Endodermal cell (in vitro differentiated cells): Measurements from ENCODE around the gene RAB37. TPM values are rescaled to one million over a fixed set of nuclear protein-coding genes. Genes with fewer than 3 reads are reported as not detected.

Source experiments
- DNase-seq: peaks from one replicate; pipeline ENCODE4 v3.0.0-alpha.2; 2017
- H3K27ac ChIP-seq: 2 replicates; pipeline ENCODE4 v1.5.1; 2013; ENCODE audit warnings: mild to moderate bottlenecking, low read depth, low read length, moderate library complexity
- H3K27me3 ChIP-seq: 2 replicates; pipeline ENCODE4 v1.6.1; 2013; ENCODE audit warnings: mild to moderate bottlenecking, low read length, moderate library complexity; ENCODE audit not compliant: insufficient read depth, control insufficient read depth, poor library complexity, severe bottlenecking
- H3K36me3 ChIP-seq: 2 replicates; pipeline ENCODE4 v1.7.0; 2013; ENCODE audit warnings: mild to moderate bottlenecking, low read length, moderate library complexity; ENCODE audit not compliant: control insufficient read depth, insufficient read depth
- H3K4me1 ChIP-seq: one replicate; pipeline ENCODE4 v1.7.0; 2013; ENCODE audit warnings: low read length; ENCODE audit not compliant: control insufficient read depth, insufficient read depth
- H3K4me3 ChIP-seq: 2 replicates; pipeline ENCODE4 v1.5.1; 2013; ENCODE audit warnings: mild to moderate bottlenecking, low read length, moderate library complexity
- H3K9ac ChIP-seq: 2 replicates; pipeline ENCODE4 v1.6.1; 2013; ENCODE audit warnings: mild to moderate bottlenecking, low read length, moderate library complexity; ENCODE audit not compliant: poor library complexity, severe bottlenecking; ENCODE audit errors: extremely low read depth
- H3K9me3 ChIP-seq: 2 replicates; pipeline ENCODE4 v1.6.1; 2013; ENCODE audit warnings: mild to moderate bottlenecking, low read length, moderate library complexity; ENCODE audit not compliant: control insufficient read depth
- H3K27ac Mint-ChIP-seq: 2 replicates; pipeline ENCODE4 v1.8.0; 2020; ENCODE audit warnings: mixed read lengths
- H3K27me3 Mint-ChIP-seq: 2 replicates; pipeline ENCODE4 v1.8.0; 2021; ENCODE audit warnings: mild to moderate bottlenecking, mixed read lengths; ENCODE audit not compliant: insufficient read depth
- H3K36me3 Mint-ChIP-seq: 2 replicates; pipeline ENCODE4 v1.8.0; 2020; ENCODE audit warnings: low read depth, mixed read lengths
- H3K4me1 Mint-ChIP-seq: 2 replicates; pipeline ENCODE4 v1.8.0; 2020; ENCODE audit warnings: mixed read lengths
- H3K4me3 Mint-ChIP-seq: 2 replicates; pipeline ENCODE4 v1.8.0; 2020; ENCODE audit warnings: mild to moderate bottlenecking, moderate library complexity, mixed read lengths
- H3K9me3 Mint-ChIP-seq: 2 replicates; pipeline ENCODE4 v1.8.0; 2020; ENCODE audit warnings: mild to moderate bottlenecking, mixed read lengths
- WGBS, 2 experiments: methylation state at CpG; one replicate each; pipeline versions ENCODE4 v1.1.5 to v1.1.7; 2013; ENCODE audit warnings: missing lambda C conversion rate in 2 of 2, mixed read lengths in 1 of 2; ENCODE audit not compliant: insufficient coverage in 1 of 2, insufficient read length in 1 of 2; 5-methylcytosine and 5-hydroxymethylcytosine counted together
- total RNA-seq, 2 donors: library from RNA; stranded (reverse); fragmentation: NEBNext Ultra II Directional in 1 of 2; extraction: Animal tissue kit (Norgen Biotek cat#: 25700) in 1 of 2; gene quantifications; 2 replicates in 1 of 2; 3 replicates in 1 of 2; pipeline ENCODE4 v1.2.1, GENCODE V29; 2021
- TF ChIP-seq, protein P1 (sequence below): fragments of 200-600 bp; sonication (generic); conservative IDR thresholded peaks from 2 replicates; pipeline ENCODE4 v1.5.0; 2021; ENCODE audit warnings: antibody characterized with exemption, mild to moderate bottlenecking

Gene RAB37
- total RNA-seq, 2 donors from 2014 or later = 6.8 to 8.4 TPM

DNA sequence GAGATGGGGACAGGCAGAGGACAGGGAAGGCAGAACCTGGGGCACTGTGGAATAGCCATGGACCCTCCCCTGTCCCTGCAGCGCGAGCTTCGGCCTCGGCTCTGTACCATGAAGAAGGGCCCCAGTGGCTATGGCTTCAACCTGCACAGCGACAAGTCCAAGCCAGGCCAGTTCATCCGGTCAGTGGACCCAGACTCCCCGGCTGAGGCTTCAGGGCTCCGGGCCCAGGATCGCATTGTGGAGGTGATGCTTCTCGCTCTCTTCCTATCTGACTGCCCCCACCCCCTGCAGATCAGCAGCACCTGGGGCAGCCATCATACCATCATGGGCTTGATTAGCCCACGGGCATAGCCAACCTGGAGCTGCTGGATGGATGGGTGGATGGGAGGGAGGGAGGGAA is 24.9 kb downstream of the RAB37 start:
- Mint-ChIP-seq H3K36me3 (peaks cover 20% of the 10 kb centered on the region), H3K4me3 (no peak overlapping the region), H3K4me1 (peaks cover 36% of the 10 kb centered on the region), H3K27me3 (no peaks in the 10 kb centered on the region), H3K9me3 (no peaks in the 10 kb centered on the region), H3K27ac (no peak overlapping the region)
- peaks cover 34% of the 10 kb centered on the region for H3K4me1 ChIP-seq
- WGBS, 2 experiments = 99 to 100% methylated on average over 1 to 11 of the region's 11 CpGs
- DNase-seq = no peak
- no peak overlapping the region for H3K9ac ChIP-seq
- H3K9me3 ChIP-seq = no peaks in the 10 kb centered on the region
- no peak overlapping the region for H3K27ac ChIP-seq
- no peaks in the 10 kb centered on the region for H3K27me3 ChIP-seq
- TF ChIP-seq, protein P1, sequence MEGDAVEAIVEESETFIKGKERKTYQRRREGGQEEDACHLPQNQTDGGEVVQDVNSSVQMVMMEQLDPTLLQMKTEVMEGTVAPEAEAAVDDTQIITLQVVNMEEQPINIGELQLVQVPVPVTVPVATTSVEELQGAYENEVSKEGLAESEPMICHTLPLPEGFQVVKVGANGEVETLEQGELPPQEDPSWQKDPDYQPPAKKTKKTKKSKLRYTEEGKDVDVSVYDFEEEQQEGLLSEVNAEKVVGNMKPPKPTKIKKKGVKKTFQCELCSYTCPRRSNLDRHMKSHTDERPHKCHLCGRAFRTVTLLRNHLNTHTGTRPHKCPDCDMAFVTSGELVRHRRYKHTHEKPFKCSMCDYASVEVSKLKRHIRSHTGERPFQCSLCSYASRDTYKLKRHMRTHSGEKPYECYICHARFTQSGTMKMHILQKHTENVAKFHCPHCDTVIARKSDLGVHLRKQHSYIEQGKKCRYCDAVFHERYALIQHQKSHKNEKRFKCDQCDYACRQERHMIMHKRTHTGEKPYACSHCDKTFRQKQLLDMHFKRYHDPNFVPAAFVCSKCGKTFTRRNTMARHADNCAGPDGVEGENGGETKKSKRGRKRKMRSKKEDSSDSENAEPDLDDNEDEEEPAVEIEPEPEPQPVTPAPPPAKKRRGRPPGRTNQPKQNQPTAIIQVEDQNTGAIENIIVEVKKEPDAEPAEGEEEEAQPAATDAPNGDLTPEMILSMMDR = no peak
- H3K36me3 ChIP-seq = peaks cover 58% of the 10 kb centered on the region
- H3K4me3 ChIP-seq = no peak overlapping the region

DNA sequence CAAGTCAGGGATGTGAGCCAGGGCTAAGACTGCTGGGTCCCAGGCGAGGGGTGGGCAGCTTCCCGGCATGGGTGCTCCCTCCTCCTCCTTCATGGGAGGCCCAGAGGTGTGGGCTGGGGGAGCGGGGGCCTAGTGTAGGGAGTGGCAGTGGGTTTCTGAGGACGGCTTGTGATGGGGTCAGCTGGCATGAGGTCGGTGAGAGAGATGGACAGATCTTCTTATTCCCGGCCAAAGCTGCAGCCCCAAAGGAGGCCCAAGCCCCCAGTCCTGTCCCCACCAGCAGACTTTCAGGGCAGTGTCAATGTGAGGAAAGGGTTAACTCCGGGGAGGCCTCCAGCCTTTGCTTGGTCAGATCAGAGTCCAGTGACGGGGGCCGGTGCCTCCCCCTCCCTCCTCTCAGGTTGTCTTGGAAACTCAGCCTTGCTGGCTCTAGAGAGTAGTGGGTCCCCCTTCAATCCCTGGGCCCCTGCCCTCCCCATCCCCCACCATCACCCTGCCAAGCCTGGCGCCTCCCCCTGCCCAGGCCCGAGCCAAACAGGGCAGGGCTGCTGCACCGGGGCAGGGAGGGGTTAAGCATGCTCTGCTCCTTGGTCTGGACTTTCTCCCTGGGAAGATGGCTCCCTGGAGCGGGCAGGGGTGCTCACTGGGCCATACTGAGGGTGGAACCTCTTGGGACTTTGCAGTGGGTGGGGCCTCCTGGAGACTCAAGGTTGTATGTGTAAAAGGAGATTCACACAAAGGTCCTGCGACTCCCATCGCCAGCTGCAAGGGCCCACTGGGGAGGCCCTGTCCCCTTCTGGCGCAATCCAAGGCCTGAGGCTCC is 26.7 kb downstream of the RAB37 start:
- DNase-seq = no peak
- WGBS, 2 experiments = 70 to 81% methylated on average over 2 to 16 of the region's 16 CpGs

DNA sequence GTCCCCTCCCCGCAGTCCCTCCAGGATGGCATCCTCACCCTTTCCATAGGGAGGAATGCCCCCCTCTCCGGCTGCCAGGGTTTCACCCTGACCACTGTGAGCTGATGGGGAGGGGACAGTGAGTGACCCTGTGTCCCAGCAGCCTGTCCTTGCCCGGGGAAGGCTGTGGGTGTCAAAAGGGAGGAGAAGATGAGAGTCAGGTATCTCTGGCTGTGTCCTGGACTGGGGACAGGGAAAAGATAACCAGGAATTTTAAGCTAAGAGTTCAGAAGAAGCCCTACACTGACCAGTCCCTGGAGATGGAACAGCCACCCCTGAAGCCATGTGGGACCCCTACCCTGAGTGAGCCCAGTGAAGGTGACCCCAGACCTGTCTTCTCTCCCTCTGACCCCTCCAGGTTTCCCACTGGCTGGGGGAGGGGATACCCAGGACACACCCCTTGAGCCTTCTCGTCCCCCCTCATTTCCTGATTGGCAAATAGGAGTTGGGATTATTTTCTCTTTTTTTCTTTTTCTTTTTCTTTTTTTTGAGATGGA is 27.8 kb downstream of the RAB37 start:
- no peaks in the 10 kb centered on the region for H3K27me3 ChIP-seq
- 80 to 88% methylated on average over 1 to 3 of the region's 4 CpGs for WGBS, 2 experiments
- Mint-ChIP-seq H3K4me3 (no peak overlapping the region), H3K36me3 (peaks cover 33% of the 10 kb centered on the region), H3K27ac (no peak overlapping the region), H3K9me3 (no peaks in the 10 kb centered on the region), H3K27me3 (no peaks in the 10 kb centered on the region), H3K4me1 (peaks cover 25% of the 10 kb centered on the region)
- H3K9ac ChIP-seq = no peak overlapping the region
- H3K9me3 ChIP-seq = no peaks in the 10 kb centered on the region
- H3K36me3 ChIP-seq = peaks cover 78% of the 10 kb centered on the region
- H3K27ac ChIP-seq = no peak overlapping the region
- H3K4me1 ChIP-seq = peaks cover 13% of the 10 kb centered on the region
- DNase-seq = no peak
- H3K4me3 ChIP-seq = no peak overlapping the region
- TF ChIP-seq, protein P1 = no peak

More for the DNA sequence above, 26.7 kb downstream of the RAB37 start:
- Histone ChIP-seq H3K27me3 (no peaks in the 10 kb centered on the region), H3K4me3 (no peak overlapping the region), H3K9me3 (no peaks in the 10 kb centered on the region), H3K36me3 (peaks cover 68% of the 10 kb centered on the region), H3K9ac (no peak overlapping the region), H3K27ac (peak overlapping the region; percentile 75), H3K4me1 (peaks cover 23% of the 10 kb centered on the region)
- H3K36me3 Mint-ChIP-seq = peaks cover 25% of the 10 kb centered on the region
- H3K4me1 Mint-ChIP-seq = peaks cover 32% of the 10 kb centered on the region
- TF ChIP-seq, protein P1 = no peak
- no peaks in the 10 kb centered on the region for H3K27me3 Mint-ChIP-seq
- no peak overlapping the region for H3K27ac Mint-ChIP-seq
- no peaks in the 10 kb centered on the region for H3K9me3 Mint-ChIP-seq
- H3K4me3 Mint-ChIP-seq = no peak overlapping the region
